ENCODE measurements around the gene PLPP4.

PLPP4 gene

GRCh38 chr10:120457431-120458172, 575 bp downstream of the PLPP4 start:
- DNase-seq = no peak

GRCh38 chr10:120458432-120458831, 1.4 kb downstream of the PLPP4 start:
- DNase-seq = no peak

GRCh38 chr10:120459185-120459584, 2.2 kb downstream of the PLPP4 start:
- no peak for DNase-seq

- DNase-seq = peak; percentile 54
Measured at GRCh38 chr10:120460186-120460585, 3.2 kb downstream of the PLPP4 start.

GRCh38 chr10:120460776-120461175, 3.7 kb downstream of the PLPP4 start:
- DNase-seq = peak; percentile 94

- no peak for DNase-seq
Measured at GRCh38 chr10:120462018-120462682, 5.1 kb downstream of the PLPP4 start.

- no peak for DNase-seq
Measured at GRCh38 chr10:120465138-120465537, 8.1 kb downstream of the PLPP4 start.

GRCh38 chr10:120466006-120466405, 9.0 kb downstream of the PLPP4 start:
- DNase-seq = no peak

- no peak for DNase-seq
Measured at GRCh38 chr10:120473593-120473992, 16.6 kb downstream of the PLPP4 start.

GRCh38 chr10:120474956-120475355, 17.9 kb downstream of the PLPP4 start:
- DNase-seq = no peak

GRCh38 chr10:120475844-120476791, 19.1 kb downstream of the PLPP4 start:
- no peak for DNase-seq

- DNase-seq = peak; percentile 90
Measured at GRCh38 chr10:120477021-120477742, 20.2 kb downstream of the PLPP4 start.

- DNase-seq = peak; percentile 77
Measured at GRCh38 chr10:120477743-120478141, 20.7 kb downstream of the PLPP4 start.

GRCh38 chr10:120478386-120478785, 21.4 kb downstream of the PLPP4 start:
- peak; percentile 74 for DNase-seq

GRCh38 chr10:120479506-120479905, 22.5 kb downstream of the PLPP4 start:
- no peak for DNase-seq

GRCh38 chr10:120480065-120480600, 23.1 kb downstream of the PLPP4 start:
- no peak for DNase-seq

GRCh38 chr10:120480848-120481247, 23.8 kb downstream of the PLPP4 start:
- no peak for DNase-seq

GRCh38 chr10:120483006-120483405, 26.0 kb downstream of the PLPP4 start:
- no peak for DNase-seq

- no peak for DNase-seq
Measured at GRCh38 chr10:120483651-120484301, 26.7 kb downstream of the PLPP4 start.

GRCh38 chr10:120485946-120486345, 28.9 kb downstream of the PLPP4 start:
- no peak for DNase-seq

GRCh38 chr10:120486671-120487205, 29.7 kb downstream of the PLPP4 start:
- DNase-seq = no peak

- no peak for DNase-seq
Measured at GRCh38 chr10:120490288-120490687, 33.3 kb downstream of the PLPP4 start.

Data from fibroblast of skin of right biceps (primary cell).